ENCODE measurements around the gene STOM. TPM values are rescaled to one million over a fixed set of nuclear protein-coding genes. Genes with fewer than 3 reads are reported as not detected.

Gene STOM
- polyA plus RNA-seq, 1 of the 3 experiments (the other 2 are of a cell fraction) = 40.5 TPM

DNA sequence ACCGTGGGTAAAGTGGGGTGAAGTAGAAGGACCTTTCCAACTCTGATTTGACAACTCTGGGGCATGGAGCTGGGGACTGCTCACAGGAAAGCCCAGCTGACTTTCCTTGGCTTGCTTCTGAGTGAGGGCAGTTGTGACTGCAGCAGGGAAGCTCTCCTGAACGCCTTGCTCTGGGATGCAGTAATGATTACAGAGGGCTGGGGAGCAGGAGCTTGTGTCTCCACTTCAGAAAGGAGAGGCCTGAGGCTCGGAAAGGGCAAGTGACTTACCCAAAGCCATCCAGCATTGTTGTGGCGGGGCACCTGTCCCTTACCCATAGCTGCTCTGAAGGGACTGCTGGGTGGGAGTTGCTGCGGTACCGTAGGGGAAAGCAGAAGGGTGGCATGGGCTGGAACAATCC, 60.9 kb downstream of the STOM start:
- peaks cover 21 to 52% of the 10 kb centered on the region in 2 experiments for H3K36me3 ChIP-seq (replicated peaks in 1 of 2; ENCODE audit: control insufficient read depth in 1 of 2, insufficient read depth in 2 of 2, low read length in 1 of 2)
- no peak overlapping the region for H3K4me2 ChIP-seq
- H3K9me2 ChIP-seq = no peaks in the 10 kb centered on the region
- POLR2A ChIA-PET = no interaction called here
- no peak overlapping the region for H3K27ac ChIP-seq (ENCODE audit: low read depth in 2 of 2, low read length in 1 of 2)
- no peaks in the 10 kb centered on the region for H3F3A ChIP-seq (replicated peaks; ENCODE audit: insufficient read depth)
- H3K27me3 ChIP-seq (ENCODE audit: insufficient read depth) = no peaks in the 10 kb centered on the region
- CTCF ChIA-PET = interaction anchor here (1.3 to 5.4 kb wide), 3 partner anchors 11 to 96 kb away, joined by 4 to 55 read pairs (median 5); no protein-coding TSS in a partner anchor
- no peak overlapping the region for H3K9ac ChIP-seq
- no peaks in the 10 kb centered on the region for H3K4me1 ChIP-seq (ENCODE audit: control insufficient read depth in 1 of 2, insufficient read depth in 2 of 2, low read depth in 1 of 2, low read length in 1 of 2)
- WGBS (ENCODE audit: low lambda C conversion rate) = 71% methylated on average over 6 of the region's 6 CpGs
- no peak overlapping the region for H2AFZ ChIP-seq (ENCODE audit: low read depth)
- H3K4me3 ChIP-seq (ENCODE audit: low read depth in 2 of 2, low read length in 1 of 2) = no peak overlapping the region
- TF ChIP-seq REST (IDR thresholded peaks at IDR 0.05; ENCODE audit: low read depth, low read length) (no peak), NRF1 (IDR thresholded peaks at IDR 0.05; ENCODE audit: low read depth, low read length) (no peak), RFX5 (IDR thresholded peaks at IDR 0.05; ENCODE audit: low read length) (no peak)
- H4K20me1 ChIP-seq (ENCODE audit: insufficient read depth) = no peaks in the 10 kb centered on the region
- DNase-seq = no peak
- H3K79me2 ChIP-seq (ENCODE audit: insufficient read depth) = no peaks in the 10 kb centered on the region
- no peaks in the 10 kb centered on the region for H3K9me3 ChIP-seq

DNA sequence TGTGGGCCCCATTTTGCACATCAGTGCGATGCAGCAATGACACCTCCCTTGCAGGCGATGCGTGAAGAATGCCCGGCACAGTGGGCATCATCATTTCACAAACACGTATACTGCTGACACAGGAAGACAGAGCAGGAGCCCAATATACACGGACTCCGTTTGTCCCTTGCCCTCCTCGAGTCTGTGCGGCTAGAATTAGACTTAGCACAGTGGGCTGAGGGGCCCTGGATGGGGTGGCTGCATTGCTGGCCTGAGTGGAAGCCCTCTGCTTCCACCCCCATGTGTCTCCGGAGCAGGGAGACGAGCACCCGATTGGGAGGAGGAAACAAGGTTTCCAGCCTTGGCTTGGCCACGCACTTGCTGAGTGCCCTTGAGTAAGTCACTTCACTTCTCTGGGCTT, 61.3 kb downstream of the STOM start:
- Histone ChIP-seq H3K4me1 (ENCODE audit: control insufficient read depth in 1 of 2, insufficient read depth in 2 of 2, low read depth in 1 of 2, low read length in 1 of 2) (no peaks in the 10 kb centered on the region), H3K9me3 (no peaks in the 10 kb centered on the region), H3K27ac (ENCODE audit: low read depth in 2 of 2, low read length in 1 of 2) (no peak overlapping the region), H3K36me3 (replicated peaks in 1 of 2; ENCODE audit: control insufficient read depth in 1 of 2, insufficient read depth in 2 of 2, low read length in 1 of 2) (peaks cover 19 to 52% of the 10 kb centered on the region in 2 experiments), H3F3A (replicated peaks; ENCODE audit: insufficient read depth) (no peaks in the 10 kb centered on the region), H3K4me2 (no peak overlapping the region), H4K20me1 (ENCODE audit: insufficient read depth) (no peaks in the 10 kb centered on the region), H2AFZ (ENCODE audit: low read depth) (no peak overlapping the region), H3K79me2 (ENCODE audit: insufficient read depth) (no peaks in the 10 kb centered on the region), H3K9ac (no peak overlapping the region), H3K4me3 (ENCODE audit: low read depth in 2 of 2, low read length in 1 of 2) (no peak overlapping the region), H3K27me3 (ENCODE audit: insufficient read depth) (no peaks in the 10 kb centered on the region), H3K9me2 (no peaks in the 10 kb centered on the region)
- CTCF ChIA-PET = interaction anchor here (1.3 to 5.4 kb wide), 3 partner anchors 11 to 95 kb away, joined by 4 to 55 read pairs (median 5); no protein-coding TSS in a partner anchor
- no peak for DNase-seq
- POLR2A ChIA-PET = no interaction called here
- TF ChIP-seq MXI1 (IDR thresholded peaks at IDR 0.05; ENCODE audit: low read depth, low read length) (no peak), SIN3A (IDR thresholded peaks at IDR 0.05; ENCODE audit: borderline replicate concordance, low read depth, low read length) (no peak), YY1 (IDR thresholded peaks at IDR 0.05; ENCODE audit: low read depth) (no peak), EP300 (IDR thresholded peaks at IDR 0.05; ENCODE audit: borderline replicate concordance in 1 of 2, low read depth in 1 of 2, low read length in 1 of 2) (no peak), FOXM1 (IDR thresholded peaks at IDR 0.05; ENCODE audit: low read depth) (no peak)
- TF ChIP-seq, protein P1, sequence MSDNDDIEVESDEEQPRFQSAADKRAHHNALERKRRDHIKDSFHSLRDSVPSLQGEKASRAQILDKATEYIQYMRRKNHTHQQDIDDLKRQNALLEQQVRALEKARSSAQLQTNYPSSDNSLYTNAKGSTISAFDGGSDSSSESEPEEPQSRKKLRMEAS (IDR thresholded peaks at IDR 0.05; ENCODE audit: low read depth) = no peak
- 97% methylated on average over 13 of the region's 13 CpGs for WGBS (ENCODE audit: low lambda C conversion rate)
